K562 treated with DMSO at 1 percent for 12 hours (cell line): Measurements from ENCODE around the gene UST. TPM values are rescaled to one million over a fixed set of nuclear protein-coding genes. Genes with fewer than 3 reads are reported as not detected.

Source experiments
- total RNA-seq: library from RNA; unstranded; fragments of 300-600 nt; gene quantifications from 2 replicates; pipeline ENCODE4 v1.2.3, GENCODE V29; 2022; ENCODE audit not compliant: insufficient read depth

Gene UST
- total RNA-seq, result not detected in 2 replicates

GRCh38 chr6:148746363-148747144, at the start of gene UST:
Gene UST, plus strand, starts transcription at chr6:148747030. Its CDS starts 401 bp downstream, at chr6:148747431.

